ENCODE data around the gene MAML2. TPM values are rescaled to one million over a fixed set of nuclear protein-coding genes. Genes with fewer than 3 reads are reported as not detected.
A peak's percentile ranks its signal among the peaks of the same experiment; 100 is the strongest.

MAML2 gene
- total RNA-seq, 1 donor from 2014 or later = 11.8 TPM

GRCh38 chr11:96246718-96247552 is 96.1 kb downstream of the MAML2 start:
- intact Hi-C loops (cut with micrococcal nuclease) = loop anchor here (10.0 kb wide), 1 partner anchor 452 kb away; the partner anchor contains the start of gene CEP57
- Mint-ChIP-seq H3K4me1 (ENCODE audit: low read depth) (peaks cover 53% of the 10 kb centered on the region), H3K4me3 (ENCODE audit: low read depth) (peak overlapping the region; percentile 16), H3K27ac (peak overlapping the region; percentile 77), H3K9me3 (no peaks in the 10 kb centered on the region), H3K27me3 (ENCODE audit: low read depth) (no peaks in the 10 kb centered on the region), H3K36me3 (ENCODE audit: low read depth) (peaks cover 10% of the 10 kb centered on the region)
- DNase-seq (ENCODE audit: low spot score) = no peak

DNA sequence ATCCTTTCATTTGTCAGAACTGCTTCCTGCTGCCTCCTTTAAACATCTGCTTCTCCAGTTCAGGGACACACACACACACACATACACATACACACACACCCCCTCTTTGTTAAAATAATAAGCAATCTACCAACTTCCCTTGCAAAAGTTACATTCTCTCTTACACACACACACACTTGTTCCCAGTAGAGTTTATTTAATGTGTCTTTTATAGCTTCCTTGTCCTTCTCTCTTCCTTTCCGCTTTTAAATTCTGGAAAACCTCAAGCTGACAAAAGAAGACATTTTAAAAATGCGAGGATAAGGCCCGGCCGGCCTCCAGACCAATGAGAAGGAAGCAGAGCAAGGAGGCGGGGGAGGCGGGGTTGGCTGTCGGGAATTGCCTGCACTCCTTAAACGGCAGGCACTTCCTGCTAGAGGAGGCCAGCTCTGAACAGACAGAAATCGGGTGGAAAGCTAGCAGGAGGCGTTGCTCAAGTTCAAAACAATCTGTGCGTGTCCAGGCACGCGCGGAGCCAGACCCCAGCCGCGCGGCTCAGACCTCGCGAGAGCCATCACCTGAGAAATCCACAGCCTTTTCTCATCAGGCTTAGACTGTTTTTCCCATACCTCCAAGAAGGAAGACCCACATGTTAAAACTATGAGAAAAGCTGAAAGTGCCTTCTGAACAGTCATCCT is 99.9 kb downstream of the MAML2 start:
- no peaks in the 10 kb centered on the region for H3K27me3 Mint-ChIP-seq (ENCODE audit: low read depth)
- intact Hi-C loops (cut with micrococcal nuclease) = loop anchor here (1.0 to 10.0 kb wide), 5 partner anchors 11 to 448 kb away; partner anchors contain the start of genes CEP57 and MAML2
- no peaks in the 10 kb centered on the region for H3K36me3 Mint-ChIP-seq (ENCODE audit: low read depth)
- peak; percentile 74 for DNase-seq (ENCODE audit: low spot score)
- H3K4me1 Mint-ChIP-seq (ENCODE audit: low read depth) = peaks cover 46% of the 10 kb centered on the region
- peak overlapping the region; percentile 79 for H3K4me3 Mint-ChIP-seq (ENCODE audit: low read depth)
- no peaks in the 10 kb centered on the region for H3K9me3 Mint-ChIP-seq
- H3K27ac Mint-ChIP-seq = peak overlapping the region; percentile 89

DNA sequence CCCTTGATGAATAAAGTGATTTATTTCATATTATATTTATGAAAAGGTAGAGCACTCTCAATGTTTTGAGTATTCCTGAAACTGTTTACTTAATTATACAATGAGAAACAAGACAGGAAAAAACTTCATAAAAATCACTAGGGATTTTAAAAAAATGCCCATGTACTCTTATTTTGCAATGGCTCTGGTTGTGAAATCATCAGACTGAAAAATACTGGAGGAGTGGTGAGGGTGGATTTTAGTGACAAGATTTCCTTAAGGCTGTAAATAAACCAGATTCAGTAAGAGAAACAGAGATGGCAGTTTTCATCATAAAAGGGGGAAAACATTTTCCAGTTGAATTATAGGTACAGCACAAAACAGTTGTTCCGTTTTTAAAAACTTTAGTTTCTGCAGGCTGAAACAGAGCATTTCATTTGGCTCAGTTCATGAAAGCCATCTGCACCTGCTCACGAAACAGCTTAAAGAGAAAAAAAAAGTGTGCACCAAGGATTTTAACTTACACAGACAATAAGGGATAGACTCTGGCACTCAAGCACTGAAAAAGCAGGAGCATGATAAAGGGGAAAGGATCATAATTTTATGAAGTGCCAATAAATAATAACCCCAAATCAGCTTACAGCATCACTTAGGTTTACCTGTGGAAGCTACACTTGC is 100.7 kb downstream of the MAML2 start:
- no peaks in the 10 kb centered on the region for H3K9me3 Mint-ChIP-seq
- H3K36me3 Mint-ChIP-seq (ENCODE audit: low read depth) = no peaks in the 10 kb centered on the region
- intact Hi-C loops (cut with micrococcal nuclease) = loop anchor here (2.0 to 10.0 kb wide), 3 partner anchors 16 to 448 kb away; partner anchors contain the start of gene CEP57
- H3K27ac Mint-ChIP-seq = peak overlapping the region; percentile 66
- H3K4me1 Mint-ChIP-seq (ENCODE audit: low read depth) = peaks cover 42% of the 10 kb centered on the region
- peak overlapping the region; percentile 55 for H3K4me3 Mint-ChIP-seq (ENCODE audit: low read depth)
- H3K27me3 Mint-ChIP-seq (ENCODE audit: low read depth) = no peaks in the 10 kb centered on the region
- no peak for DNase-seq (ENCODE audit: low spot score)

DNA sequence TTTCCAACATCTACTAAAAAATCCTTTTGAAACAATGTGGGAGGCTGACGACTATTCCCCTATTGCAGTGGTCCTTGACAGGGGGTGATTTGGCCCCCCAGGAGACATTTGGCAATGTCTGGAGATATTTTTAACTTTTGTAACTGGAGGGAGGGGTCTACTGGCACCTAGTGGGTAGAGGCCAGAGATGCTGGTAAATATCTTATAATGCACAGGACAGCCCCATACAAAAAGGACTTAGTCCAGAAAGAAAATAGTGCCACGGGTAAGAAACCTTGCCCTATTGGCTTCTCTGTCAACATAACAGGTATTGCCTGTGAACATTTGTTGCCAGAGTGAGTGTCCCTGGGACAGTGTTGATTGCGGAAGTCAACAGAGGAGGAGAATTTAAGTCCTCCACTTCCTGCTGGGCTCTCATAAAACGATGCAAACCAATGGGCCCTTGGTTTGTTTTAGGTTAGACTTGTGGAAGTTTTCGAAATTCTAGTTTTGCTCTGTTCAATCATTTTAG is 101.6 kb downstream of the MAML2 start:
- DNase-seq (ENCODE audit: low spot score) = no peak
- intact Hi-C loops (cut with micrococcal nuclease) = loop anchor here (10.0 kb wide), 1 partner anchor 447 kb away; the partner anchor contains the start of gene CEP57
- Mint-ChIP-seq H3K36me3 (ENCODE audit: low read depth) (no peaks in the 10 kb centered on the region), H3K27me3 (ENCODE audit: low read depth) (no peaks in the 10 kb centered on the region), H3K4me1 (ENCODE audit: low read depth) (peaks cover 34% of the 10 kb centered on the region), H3K9me3 (no peaks in the 10 kb centered on the region), H3K27ac (peak overlapping the region; percentile 15), H3K4me3 (ENCODE audit: low read depth) (no peak overlapping the region)

GRCh38 chr11:96238563-96239135 is 104.3 kb downstream of the MAML2 start:
- Mint-ChIP-seq H3K27ac (no peak overlapping the region), H3K4me3 (ENCODE audit: low read depth) (no peak overlapping the region), H3K36me3 (ENCODE audit: low read depth) (peaks cover 8% of the 10 kb centered on the region), H3K9me3 (no peaks in the 10 kb centered on the region), H3K4me1 (ENCODE audit: low read depth) (peaks cover 42% of the 10 kb centered on the region), H3K27me3 (ENCODE audit: low read depth) (no peaks in the 10 kb centered on the region)
- no peak for DNase-seq (ENCODE audit: low spot score)
- intact Hi-C loops (cut with micrococcal nuclease) = loop anchor here (5.0 kb wide), 2 partner anchors 49 to 226 kb away; no protein-coding TSS in a partner anchor

- no peaks in the 10 kb centered on the region for H3K27me3 Mint-ChIP-seq (ENCODE audit: low read depth)
- DNase-seq (ENCODE audit: low spot score) = no peak
- peaks cover 38% of the 10 kb centered on the region for H3K4me1 Mint-ChIP-seq (ENCODE audit: low read depth)
- peaks cover 9% of the 10 kb centered on the region for H3K36me3 Mint-ChIP-seq (ENCODE audit: low read depth)
- no peak overlapping the region for H3K4me3 Mint-ChIP-seq (ENCODE audit: low read depth)
- H3K9me3 Mint-ChIP-seq = no peaks in the 10 kb centered on the region
- H3K27ac Mint-ChIP-seq = no peak overlapping the region
- intact Hi-C loops (cut with micrococcal nuclease) = loop anchor here (5.0 kb wide), 2 partner anchors 49 to 226 kb away; no protein-coding TSS in a partner anchor
These were observed 105.2 kb downstream of the MAML2 start for GRCh38 chr11:96237766-96238266.

GRCh38 chr11:96235751-96236150 is 107.2 kb downstream of the MAML2 start:
- H3K27ac Mint-ChIP-seq = peak overlapping the region; percentile 89
- H3K4me1 Mint-ChIP-seq (ENCODE audit: low read depth) = peaks cover 36% of the 10 kb centered on the region
- H3K4me3 Mint-ChIP-seq (ENCODE audit: low read depth) = peak overlapping the region; percentile 65
- no peaks in the 10 kb centered on the region for H3K27me3 Mint-ChIP-seq (ENCODE audit: low read depth)
- H3K36me3 Mint-ChIP-seq (ENCODE audit: low read depth) = peaks cover 19% of the 10 kb centered on the region
- intact Hi-C loops (cut with micrococcal nuclease) = loop anchor here (1.0 to 5.0 kb wide), 8 partner anchors 23 to 223 kb away; partner anchors contain the start of gene CCDC82
- DNase-seq (ENCODE audit: low spot score) = peak; percentile 52
- H3K9me3 Mint-ChIP-seq = no peaks in the 10 kb centered on the region

DNA sequence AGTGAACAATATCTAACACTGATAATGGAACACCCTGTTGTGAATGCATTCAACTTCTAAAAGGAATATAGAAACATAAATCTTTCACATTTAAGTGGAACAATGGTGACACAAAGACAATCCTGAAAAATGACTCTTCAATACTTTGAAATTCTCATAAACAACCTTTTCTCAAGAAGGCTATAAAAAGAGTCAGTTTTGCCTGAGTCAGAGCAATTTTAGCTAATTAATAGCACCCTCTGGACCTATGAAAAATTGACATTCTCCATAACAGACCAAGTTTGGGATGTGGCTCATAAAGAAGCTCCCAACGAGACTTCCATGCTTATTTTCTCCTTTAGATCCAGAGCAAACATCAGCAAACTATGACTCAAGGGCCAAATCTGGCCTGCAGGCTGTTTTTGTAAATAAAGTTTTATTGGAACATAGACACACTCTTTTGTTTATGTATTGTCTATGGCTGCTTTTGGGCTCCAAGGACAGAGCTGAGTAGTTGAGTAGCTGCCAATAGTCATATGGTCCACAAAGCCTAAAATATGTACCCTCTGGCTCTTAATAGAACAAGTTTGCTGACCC is 108.0 kb downstream of the MAML2 start:
- Mint-ChIP-seq H3K27ac (peak overlapping the region; percentile 89), H3K4me1 (ENCODE audit: low read depth) (peaks cover 40% of the 10 kb centered on the region), H3K36me3 (ENCODE audit: low read depth) (peaks cover 19% of the 10 kb centered on the region), H3K9me3 (no peaks in the 10 kb centered on the region), H3K4me3 (ENCODE audit: low read depth) (peak overlapping the region; percentile 65), H3K27me3 (ENCODE audit: low read depth) (no peaks in the 10 kb centered on the region)
- intact Hi-C loops (cut with micrococcal nuclease) = loop anchor here (1.0 to 5.0 kb wide), 8 partner anchors 23 to 223 kb away; partner anchors contain the start of gene CCDC82
- DNase-seq (ENCODE audit: low spot score) = no peak

GRCh38 chr11:96232132-96232531 is 110.9 kb downstream of the MAML2 start:
- H3K4me3 Mint-ChIP-seq (ENCODE audit: low read depth) = no peak overlapping the region
- H3K9me3 Mint-ChIP-seq = no peaks in the 10 kb centered on the region
- H3K27me3 Mint-ChIP-seq (ENCODE audit: low read depth) = no peaks in the 10 kb centered on the region
- H3K36me3 Mint-ChIP-seq (ENCODE audit: low read depth) = peaks cover 25% of the 10 kb centered on the region
- intact Hi-C loops (cut with micrococcal nuclease) = no loop called here
- peaks cover 51% of the 10 kb centered on the region for H3K4me1 Mint-ChIP-seq (ENCODE audit: low read depth)
- DNase-seq (ENCODE audit: low spot score) = no peak
- H3K27ac Mint-ChIP-seq = no peak overlapping the region

- H3K27ac Mint-ChIP-seq = no peak overlapping the region
- DNase-seq (ENCODE audit: low spot score) = no peak
- no peaks in the 10 kb centered on the region for H3K9me3 Mint-ChIP-seq
- H3K27me3 Mint-ChIP-seq (ENCODE audit: low read depth) = no peaks in the 10 kb centered on the region
- peaks cover 25% of the 10 kb centered on the region for H3K36me3 Mint-ChIP-seq (ENCODE audit: low read depth)
- H3K4me1 Mint-ChIP-seq (ENCODE audit: low read depth) = peaks cover 43% of the 10 kb centered on the region
- intact Hi-C loops (cut with micrococcal nuclease) = no loop called here
- no peak overlapping the region for H3K4me3 Mint-ChIP-seq (ENCODE audit: low read depth)
These were observed 112.3 kb downstream of the MAML2 start for GRCh38 chr11:96230686-96231085.

DNA sequence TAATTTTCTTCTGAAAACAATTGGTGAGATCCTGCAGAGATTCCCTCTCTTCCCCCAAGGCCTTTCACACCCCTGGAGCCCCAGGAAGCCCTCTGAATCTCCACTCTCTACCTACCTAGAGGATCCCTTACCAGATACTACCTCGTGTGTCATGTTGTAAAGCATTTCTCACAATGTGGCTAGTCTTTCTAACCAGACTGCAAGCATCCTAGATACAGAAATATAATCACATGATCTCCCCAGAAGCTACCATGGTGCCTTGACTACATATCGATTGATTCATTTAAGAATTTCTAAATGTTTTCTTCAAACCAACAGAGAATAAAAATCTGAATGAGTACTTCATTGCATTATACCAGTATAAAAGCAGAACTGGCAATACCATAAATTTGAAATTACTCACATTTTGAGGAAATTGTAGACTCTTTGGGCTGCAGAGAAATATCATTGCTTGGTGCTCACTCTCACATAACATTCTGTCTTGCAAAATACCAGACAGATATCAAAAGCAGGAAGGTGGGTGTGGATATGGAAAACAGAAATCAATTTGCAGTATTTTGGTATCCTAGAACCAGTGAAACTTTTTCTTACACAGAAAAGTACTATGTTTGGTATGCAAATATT is 113.5 kb downstream of the MAML2 start:
- Mint-ChIP-seq H3K27me3 (ENCODE audit: low read depth) (no peaks in the 10 kb centered on the region), H3K36me3 (ENCODE audit: low read depth) (peaks cover 23% of the 10 kb centered on the region), H3K4me1 (ENCODE audit: low read depth) (peaks cover 40% of the 10 kb centered on the region), H3K4me3 (ENCODE audit: low read depth) (no peak overlapping the region), H3K27ac (peak overlapping the region; percentile 1), H3K9me3 (no peaks in the 10 kb centered on the region)
- intact Hi-C loops (cut with micrococcal nuclease) = no loop called here
- DNase-seq (ENCODE audit: low spot score) = no peak

Data from activated T-helper 2 cell treated with anti-CD3 and anti-CD28 coated beads, Interferon-gamma antibody, Interleukin-2, Interleukin-4, amounts not matched to agents 10 μg/mL and 5 μg/mL and 100 μg/mL, durations not matched to agents 14 hours and 24 hours and 36 hours (primary cell).